ENCODE measurements around the gene MAGEA12. TPM values are rescaled to one million over a fixed set of nuclear protein-coding genes. Genes with fewer than 3 reads are reported as not detected.
"Not testable (repeated sequence)": the region's sequence is repeated elsewhere in the genome, so short reads cannot be mapped to it uniquely, and the experiment has no call there.

MAGEA12 gene
- polyA plus RNA-seq, 4 donors = not detected

GRCh38 chrX:152761582-152761981, 28.0 kb downstream of the MAGEA12 start:
- not testable (repeated sequence) for DNase-seq (ENCODE audit: low read depth in 4 of 4, low spot score in 3 of 4)

GRCh38 chrX:152766562-152766961, 33.0 kb downstream of the MAGEA12 start:
- DNase-seq (ENCODE audit: low read depth in 4 of 4, low spot score in 3 of 4) = not testable (repeated sequence)

- DNase-seq (ENCODE audit: low read depth in 4 of 4, low spot score in 3 of 4) = not testable (repeated sequence)
Measured at GRCh38 chrX:152769549-152770289, 36.2 kb downstream of the MAGEA12 start, which contains the start of gene MAGEA6. Gene MAGEA6, minus strand, starts transcription at chrX:152769689. Its CDS starts 2,039 bp downstream, at chrX:152767650.

- not testable (repeated sequence) for DNase-seq (ENCODE audit: low read depth in 4 of 4, low spot score in 3 of 4)
Measured at GRCh38 chrX:152787062-152787461, 53.5 kb downstream of the MAGEA12 start.

Other genes starting within 250 kb of the MAGEA12 start
- 1 to 10 TPM; 1.1 to 2.3 (median 1.6) TPM for gene GABRQ, start 95.9 kb upstream of the MAGEA12 start, polyA plus RNA-seq (ENCODE audit: insufficient read length in 4 of 4)
- not detected for gene MAGEA3, start 35.0 kb upstream of the MAGEA12 start, polyA plus RNA-seq (ENCODE audit: insufficient read length in 4 of 4)
- not detected for gene CSAG2, start 24.5 kb upstream of the MAGEA12 start, polyA plus RNA-seq (ENCODE audit: insufficient read length in 4 of 4)
- gene MAGEA2B, start 19.1 kb upstream of the MAGEA12 start, polyA plus RNA-seq (ENCODE audit: insufficient read length in 4 of 4) = not detected
- gene CSAG1, start within 50 bp of the MAGEA12 start, polyA plus RNA-seq (ENCODE audit: insufficient read length in 4 of 4) = not detected
- gene MAGEA2, start 20.1 kb downstream of the MAGEA12 start, polyA plus RNA-seq (ENCODE audit: insufficient read length in 4 of 4) = not detected
- not detected for gene CSAG3, start 25.5 kb downstream of the MAGEA12 start, polyA plus RNA-seq (ENCODE audit: insufficient read length in 4 of 4)
- not detected for gene MAGEA6, start 35.9 kb downstream of the MAGEA12 start, polyA plus RNA-seq (ENCODE audit: insufficient read length in 4 of 4)
- 100 to 1,000 TPM; 119 to 135 (median 132) TPM for gene CETN2, start 97.0 kb downstream of the MAGEA12 start, polyA plus RNA-seq (ENCODE audit: insufficient read length in 4 of 4)
- 10 to 100 TPM; 29.4 to 33.3 (median 31.5) TPM for gene NSDHL, start 97.3 kb downstream of the MAGEA12 start, polyA plus RNA-seq (ENCODE audit: insufficient read length in 4 of 4)
- gene ZNF185, start 164.3 kb downstream of the MAGEA12 start, polyA plus RNA-seq (ENCODE audit: insufficient read length in 4 of 4) = 10 to 100 TPM; 48.3 to 53.0 (median 49.6) TPM

Data from right renal pelvis (tissue), 4 donors.